ENCODE results near the gene DLG2. TPM values are rescaled to one million over a fixed set of nuclear protein-coding genes. Genes with fewer than 3 reads are reported as not detected.
A peak's percentile ranks its signal among the peaks of the same experiment; 100 is the strongest.

Gene DLG2
- total and polyA plus RNA-seq, 9 of the 15 experiments (the other 6 are each of a cell fraction or from before 2014, with no cell fraction given), result 0.52 to 1.6 (median 0.95) TPM

- peak; percentile 44; the same call in 1 of the 2 replicates for TF ChIP-seq REST (IDR thresholded peaks at IDR 0.05; ENCODE audit: borderline replicate concordance)
- TF ChIP-seq REST (CRISPR knock-in tag; IDR thresholded peaks at IDR 0.05; ENCODE audit: low read depth), result no peak
- TF ChIP-seq RAD21 (CRISPR knock-in tag; conservative IDR thresholded peaks at IDR 0.05 in 1 of 2, IDR thresholded peaks at IDR 0.05 in 1 of 2), result peak; percentile 67
- TF ChIP-seq, protein P1, sequence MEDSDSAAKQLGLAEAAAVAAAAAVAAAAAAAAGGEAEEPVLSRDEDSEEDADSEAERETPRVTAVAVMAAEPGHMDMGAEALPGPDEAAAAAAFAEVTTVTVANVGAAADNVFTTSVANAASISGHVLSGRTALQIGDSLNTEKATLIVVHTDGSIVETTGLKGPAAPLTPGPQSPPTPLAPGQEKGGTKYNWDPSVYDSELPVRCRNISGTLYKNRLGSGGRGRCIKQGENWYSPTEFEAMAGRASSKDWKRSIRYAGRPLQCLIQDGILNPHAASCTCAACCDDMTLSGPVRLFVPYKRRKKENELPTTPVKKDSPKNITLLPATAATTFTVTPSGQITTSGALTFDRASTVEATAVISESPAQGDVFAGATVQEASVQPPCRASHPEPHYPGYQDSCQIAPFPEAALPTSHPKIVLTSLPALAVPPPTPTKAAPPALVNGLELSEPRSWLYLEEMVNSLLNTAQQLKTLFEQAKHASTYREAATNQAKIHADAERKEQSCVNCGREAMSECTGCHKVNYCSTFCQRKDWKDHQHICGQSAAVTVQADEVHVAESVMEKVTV (CRISPR knock-in tag; IDR thresholded peaks at IDR 0.05), result 0 out of 2 replicates have a peak, but pooled peaks have one; percentile 17
- no peak for TF ChIP-seq SMARCE1 (IDR thresholded peaks at IDR 0.05)
- no peak for TF ChIP-seq HOXB6 (CRISPR knock-in tag; IDR thresholded peaks at IDR 0.05; ENCODE audit: borderline replicate concordance)
These were observed 1903.1 kb downstream of the DLG2 start (continued) for GRCh38 chr11:83723999-83724398.

Data from K562 (cell line).